Esophagus (tissue), 2 donors: ENCODE measurements around the gene ZNF784. TPM values are rescaled to one million over a fixed set of nuclear protein-coding genes. Genes with fewer than 3 reads are reported as not detected.
"Not testable (repeated sequence)": the region's sequence is repeated elsewhere in the genome, so short reads cannot be mapped to it uniquely, and the experiment has no call there.

Experiments used
- H3K27ac ChIP-seq, 2 donors: one replicate each; pipeline ENCODE4 v1.5.1; 2013; ENCODE audit warnings: low read depth in 2 of 2, mild to moderate bottlenecking in 2 of 2, inconsistent platforms in 1 of 2, low read length in 1 of 2, moderate library complexity in 1 of 2
- H3K27me3 ChIP-seq, 2 donors: one replicate each; pipeline ENCODE4 v1.6.1; 2013; ENCODE audit warnings: low read length in 2 of 2, control low read depth in 1 of 2, mild to moderate bottlenecking in 1 of 2; ENCODE audit not compliant: insufficient read depth in 2 of 2, control insufficient read depth in 1 of 2
- H3K36me3 ChIP-seq, 2 donors: one replicate each; pipeline ENCODE4 v1.6.1; 2013; ENCODE audit warnings: low read length in 1 of 2; ENCODE audit not compliant: control insufficient read depth in 2 of 2, insufficient read depth in 2 of 2
- H3K4me1 ChIP-seq, 2 donors: one replicate each; pipeline ENCODE4 v1.6.1; 2013; ENCODE audit warnings: low read length in 1 of 2; ENCODE audit not compliant: control insufficient read depth in 2 of 2, insufficient read depth in 2 of 2
- H3K4me3 ChIP-seq, 2 donors: one replicate each; pipeline ENCODE4 v1.5.1; 2013; ENCODE audit warnings: low read length in 2 of 2, mild to moderate bottlenecking in 2 of 2, low read depth in 1 of 2, moderate library complexity in 1 of 2
- H3K9me3 ChIP-seq, 2 donors: one replicate each; pipeline ENCODE4 v1.6.1; 2013; ENCODE audit warnings: mild to moderate bottlenecking in 2 of 2, low read depth in 1 of 2, low read length in 1 of 2, moderate library complexity in 1 of 2; ENCODE audit not compliant: control insufficient read depth in 2 of 2, insufficient read depth in 1 of 2
- WGBS, 2 donors: extraction: QIAGEN DNeasy Blood & Tissue Kit; methylation state at CpG; one replicate each; pipeline ENCODE4 v1.1.7; 2013; 5-methylcytosine and 5-hydroxymethylcytosine counted together
- polyA plus RNA-seq, 2 donors: library from polyadenylated mRNA; stranded (reverse); fragments of 200-250 nt; gene quantifications; one replicate each; pipeline ENCODE4 v1.2.3, GENCODE V29; 2013
- donor health status: healthy with polysubstance abuse.
- donor health status: Bipolar disorder and iron deficiency.

Gene ZNF784
- polyA plus RNA-seq, 2 donors: 5.2 to 5.9 TPM

- H3K36me3 ChIP-seq, H3K4me1 ChIP-seq, H3K27me3 ChIP-seq, H3K4me3 ChIP-seq, H3K9me3 ChIP-seq, H3K27ac ChIP-seq: not testable (repeated sequence)
- WGBS, 2 donors: 63 to 82% methylated on average over 4 of the region's 4 CpGs
Measured at GRCh38 chr19:55582284-55582683, 42.1 kb downstream of the ZNF784 start.

GRCh38 chr19:55581823-55582223 lies 42.5 kb downstream of the ZNF784 start:
- Histone ChIP-seq H3K4me1 (peaks cover 1 to 9% of the 10 kb centered on the region in 2 donors), H3K27ac (no peak overlapping the region), H3K4me3 (no peak overlapping the region), H3K36me3 (peaks cover 4 to 8% of the 10 kb centered on the region in 2 donors), H3K27me3 (no peaks in the 10 kb centered on the region), H3K9me3 (no peaks in the 10 kb centered on the region)
- 16 to 18% methylated on average over 6 of the region's 6 CpGs for WGBS, 2 donors

- WGBS, 2 donors: 20 to 23% methylated on average over 12 of the region's 12 CpGs
- Histone ChIP-seq H3K4me3 (peak overlapping the region; percentile 68 to 86), H3K27me3 (no peaks in the 10 kb centered on the region), H3K4me1 (peaks cover 0 to 9% of the 10 kb centered on the region in 2 donors), H3K36me3 (peaks cover 4 to 9% of the 10 kb centered on the region in 2 donors), H3K27ac (peak overlapping the region; percentile 76 to 83), H3K9me3 (no peaks in the 10 kb centered on the region)
Measured at GRCh38 chr19:55581145-55581822, 43.1 kb downstream of the ZNF784 start.

GRCh38 chr19:55580628-55581144 lies 43.7 kb downstream of the ZNF784 start, which contains the start of gene ZNF579:
Gene ZNF579 (minus strand): TSS chr19:55580848. CDS start chr19:55579639, 1,209 bp downstream.
- H3K27me3 ChIP-seq: no peaks in the 10 kb centered on the region
- 0 to 1% methylated on average over 16 to 24 of the region's 24 CpGs for WGBS, 2 donors
- H3K4me1 ChIP-seq: peaks cover 0 to 4% of the 10 kb centered on the region in 2 donors

GRCh38 chr19:55579766-55580621 lies 44.4 kb downstream of the ZNF784 start:
- Histone ChIP-seq H3K4me3 (peak overlapping the region; percentile 68 to 86), H3K9me3 (no peaks in the 10 kb centered on the region), H3K27ac (peak overlapping the region; percentile 76 to 83), H3K27me3 (no peaks in the 10 kb centered on the region), H3K4me1 (peaks cover 0 to 4% of the 10 kb centered on the region in 2 donors), H3K36me3 (peaks cover 4 to 9% of the 10 kb centered on the region in 2 donors)
- 11 to 12% methylated on average over 18 to 20 of the region's 20 CpGs for WGBS, 2 donors

More at GRCh38 chr19:55580628-55581144, 43.7 kb downstream of the ZNF784 start, which contains the start of gene ZNF579:
- peaks cover 4 to 9% of the 10 kb centered on the region in 2 donors for H3K36me3 ChIP-seq
- H3K4me3 ChIP-seq: peak within 1 kb of the TSS; percentile 68 to 86
- peak within 1 kb of the TSS; percentile 76 to 83 for H3K27ac ChIP-seq
- no peaks in the 10 kb centered on the region for H3K9me3 ChIP-seq

GRCh38 chr19:55578761-55579747 lies 45.3 kb downstream of the ZNF784 start:
- Histone ChIP-seq H3K27ac (no peak overlapping the region), H3K4me1 (peaks cover 0 to 4% of the 10 kb centered on the region in 2 donors), H3K27me3 (no peaks in the 10 kb centered on the region), H3K4me3 (peak overlapping the region in 1 of 2 donors; percentile 68), H3K36me3 (peaks cover 4 to 9% of the 10 kb centered on the region in 2 donors), H3K9me3 (no peaks in the 10 kb centered on the region)
- WGBS, 2 donors: 93 to 94% methylated on average over 76 to 90 of the region's 90 CpGs

GRCh38 chr19:55578031-55578760 lies 46.2 kb downstream of the ZNF784 start:
- Histone ChIP-seq H3K4me3 (no peak overlapping the region), H3K27me3 (no peaks in the 10 kb centered on the region), H3K36me3 (peaks cover 4 to 9% of the 10 kb centered on the region in 2 donors), H3K27ac (no peak overlapping the region), H3K9me3 (no peaks in the 10 kb centered on the region), H3K4me1 (peaks cover 0 to 4% of the 10 kb centered on the region in 2 donors)
- WGBS, 2 donors: 95 to 96% methylated on average over 78 to 83 of the region's 83 CpGs

- H3K4me3 ChIP-seq: no peak overlapping the region
- peaks cover 0 to 3% of the 10 kb centered on the region in 2 donors for H3K4me1 ChIP-seq
- H3K9me3 ChIP-seq: no peaks in the 10 kb centered on the region
- no peaks in the 10 kb centered on the region for H3K27me3 ChIP-seq
- H3K36me3 ChIP-seq: peaks cover 4 to 9% of the 10 kb centered on the region in 2 donors
- WGBS, 2 donors: 89 to 93% methylated on average over 5 of the region's 5 CpGs
- no peak overlapping the region for H3K27ac ChIP-seq
Measured at GRCh38 chr19:55576746-55577145, 47.6 kb downstream of the ZNF784 start.
